Hepatocyte (in vitro differentiated cells): ENCODE measurements around the gene TMEM178A.

Experiments
- CTCF ChIP-seq: fragments of 200-600 bp; sonication (generic); IDR thresholded peaks from 2 replicates; pipeline ENCODE4 v1.5.1; 2016; ENCODE audit warnings: antibody characterized with exemption, mild to moderate bottlenecking; ENCODE audit not compliant: poor library complexity
- EZH2 ChIP-seq: fragments of 200-600 bp; sonication (generic); IDR thresholded peaks from 2 replicates; pipeline ENCODE4 v1.6.1; 2016; ENCODE audit warnings: antibody characterized with exemption, mild to moderate bottlenecking, borderline replicate concordance

- TF ChIP-seq CTCF (no peak), EZH2 (no peak)
These were observed 7.3 kb downstream of the TMEM178A start for GRCh38 chr2:39673018-39673417.
